Stimulated activated CD8-positive, alpha-beta memory T cell treated with anti-CD3 and anti-CD28 coated beads, Interleukin-4, amount 100 ng/mL, for 24 hours (primary cell): ENCODE measurements around the gene AKT1S1.

Experiments used
- DNase-seq: peaks from one replicate; pipeline ENCODE4 v3.0.0-alpha.2; 2020; ENCODE audit warnings: low read depth

AKT1S1 gene

GRCh38 chr19:49866933-49867782 is 10.0 kb downstream of the AKT1S1 start, which contains the start of gene PNKP:
Gene PNKP (minus strand): TSS chr19:49867576. CDS start chr19:49867204, 372 bp downstream.
- DNase-seq, result peak; percentile 82

GRCh38 chr19:49864890-49865289 is 12.3 kb downstream of the AKT1S1 start:
- DNase-seq, result no peak

- no peak for DNase-seq
These were observed 13.2 kb downstream of the AKT1S1 start for GRCh38 chr19:49863935-49864320.

GRCh38 chr19:49863254-49863934 is 13.8 kb downstream of the AKT1S1 start:
- DNase-seq, result no peak

GRCh38 chr19:49862391-49863253 is 14.5 kb downstream of the AKT1S1 start:
- DNase-seq, result no peak

GRCh38 chr19:49861541-49862378 is 15.4 kb downstream of the AKT1S1 start:
- no peak for DNase-seq

- DNase-seq, result no peak
These were observed 16.0 kb downstream of the AKT1S1 start for GRCh38 chr19:49861107-49861506.

GRCh38 chr19:49860336-49861102 is 16.6 kb downstream of the AKT1S1 start:
- no peak for DNase-seq

- no peak for DNase-seq
These were observed 17.3 kb downstream of the AKT1S1 start for GRCh38 chr19:49859682-49860335.

GRCh38 chr19:49858088-49858985 is 18.8 kb downstream of the AKT1S1 start:
- DNase-seq, result no peak

GRCh38 chr19:49857838-49858087 is 19.4 kb downstream of the AKT1S1 start:
- DNase-seq, result no peak

GRCh38 chr19:49857061-49857837 is 19.9 kb downstream of the AKT1S1 start:
- no peak for DNase-seq

- no peak for DNase-seq
These were observed 20.6 kb downstream of the AKT1S1 start for GRCh38 chr19:49856574-49857021.

GRCh38 chr19:49855676-49856573 is 21.2 kb downstream of the AKT1S1 start:
- no peak for DNase-seq

GRCh38 chr19:49855277-49855675 is 21.9 kb downstream of the AKT1S1 start:
- DNase-seq, result no peak

- no peak for DNase-seq
These were observed 22.5 kb downstream of the AKT1S1 start for GRCh38 chr19:49854378-49855263.
